ENCODE data around the gene CHN1.

GRCh38 chr2:174768557-174768956, 236.6 kb downstream of the CHN1 start:
- no peak for TF ChIP-seq CTCF (IDR thresholded peaks at IDR 0.05; ENCODE audit: low read depth, low read length, poor library complexity, severe bottlenecking)
- TF ChIP-seq EZH2phosphoT487 (IDR thresholded peaks at IDR 0.05; ENCODE audit: borderline replicate concordance, low read length) = no peak
